Fibroblast of skin of right biceps (primary cell): Measurements from ENCODE around the gene ANXA9.
A peak's percentile ranks its signal among the peaks of the same experiment; 100 is the strongest.

Experiments used
- DNase-seq: peaks from one replicate; pipeline ENCODE4 v3.0.0-alpha.2; 2013

Gene ANXA9

GRCh38 chr1:150981805-150982712 lies at the start of gene ANXA9:
TSS of gene ANXA9 (plus strand) at chr1:150982292. CDS start at chr1:150983106, 814 bp downstream.
- DNase-seq: no peak

- DNase-seq: no peak
Observed at GRCh38 chr1:150944856-150945255, 37.2 kb upstream of the ANXA9 start.

- no peak for DNase-seq
Observed at GRCh38 chr1:150954708-150955107, 27.4 kb upstream of the ANXA9 start.

GRCh38 chr1:150955280-150955679 lies 26.8 kb upstream of the ANXA9 start:
- DNase-seq: no peak

GRCh38 chr1:150957666-150958065 lies 24.4 kb upstream of the ANXA9 start:
- DNase-seq: no peak

GRCh38 chr1:150960646-150961045 lies 21.4 kb upstream of the ANXA9 start:
- no peak for DNase-seq

GRCh38 chr1:150961756-150962155 lies 20.3 kb upstream of the ANXA9 start:
- DNase-seq: no peak

GRCh38 chr1:150963321-150964163 lies 18.6 kb upstream of the ANXA9 start:
- no peak for DNase-seq

GRCh38 chr1:150964164-150964489 lies 18.0 kb upstream of the ANXA9 start:
- DNase-seq: no peak

GRCh38 chr1:150965605-150966004 lies 16.5 kb upstream of the ANXA9 start:
- DNase-seq: no peak

GRCh38 chr1:150966011-150966410 lies 16.1 kb upstream of the ANXA9 start:
- DNase-seq: no peak

GRCh38 chr1:150967936-150968335 lies 14.2 kb upstream of the ANXA9 start:
- no peak for DNase-seq

GRCh38 chr1:150968491-150968890 lies 13.6 kb upstream of the ANXA9 start:
- no peak for DNase-seq

GRCh38 chr1:150969626-150970025 lies 12.5 kb upstream of the ANXA9 start:
- DNase-seq: no peak

GRCh38 chr1:150970808-150971582 lies 11.1 kb upstream of the ANXA9 start:
- no peak for DNase-seq

GRCh38 chr1:150971583-150972416 lies 10.3 kb upstream of the ANXA9 start:
- no peak for DNase-seq

GRCh38 chr1:150972417-150972940 lies 9.6 kb upstream of the ANXA9 start:
- no peak for DNase-seq

GRCh38 chr1:150973258-150973835 lies 8.7 kb upstream of the ANXA9 start:
- DNase-seq: no peak

- DNase-seq: peak; percentile 27
Observed at GRCh38 chr1:150973836-150974579, 8.1 kb upstream of the ANXA9 start.

- DNase-seq: peak; percentile 87
Observed at GRCh38 chr1:150974580-150975478, 7.3 kb upstream of the ANXA9 start, which contains the start of gene CERS2. TSS of gene CERS2 (minus strand) at chr1:150974835. CDS start at chr1:150969090, 5,745 bp downstream.
